NCI-H1417 treated with DMSO at 0.1 percent for 48 hours (cell line): ENCODE measurements around the gene SEPTIN5.
"Not testable (repeated sequence)": the region's sequence is repeated elsewhere in the genome, so short reads cannot be mapped to it uniquely, and the experiment has no call there.

Experiments used
- DNase-seq: peaks from one replicate; lab custom pipeline; 2025; lab: John Stamatoyannopoulos, UW

Gene SEPTIN5

DNA sequence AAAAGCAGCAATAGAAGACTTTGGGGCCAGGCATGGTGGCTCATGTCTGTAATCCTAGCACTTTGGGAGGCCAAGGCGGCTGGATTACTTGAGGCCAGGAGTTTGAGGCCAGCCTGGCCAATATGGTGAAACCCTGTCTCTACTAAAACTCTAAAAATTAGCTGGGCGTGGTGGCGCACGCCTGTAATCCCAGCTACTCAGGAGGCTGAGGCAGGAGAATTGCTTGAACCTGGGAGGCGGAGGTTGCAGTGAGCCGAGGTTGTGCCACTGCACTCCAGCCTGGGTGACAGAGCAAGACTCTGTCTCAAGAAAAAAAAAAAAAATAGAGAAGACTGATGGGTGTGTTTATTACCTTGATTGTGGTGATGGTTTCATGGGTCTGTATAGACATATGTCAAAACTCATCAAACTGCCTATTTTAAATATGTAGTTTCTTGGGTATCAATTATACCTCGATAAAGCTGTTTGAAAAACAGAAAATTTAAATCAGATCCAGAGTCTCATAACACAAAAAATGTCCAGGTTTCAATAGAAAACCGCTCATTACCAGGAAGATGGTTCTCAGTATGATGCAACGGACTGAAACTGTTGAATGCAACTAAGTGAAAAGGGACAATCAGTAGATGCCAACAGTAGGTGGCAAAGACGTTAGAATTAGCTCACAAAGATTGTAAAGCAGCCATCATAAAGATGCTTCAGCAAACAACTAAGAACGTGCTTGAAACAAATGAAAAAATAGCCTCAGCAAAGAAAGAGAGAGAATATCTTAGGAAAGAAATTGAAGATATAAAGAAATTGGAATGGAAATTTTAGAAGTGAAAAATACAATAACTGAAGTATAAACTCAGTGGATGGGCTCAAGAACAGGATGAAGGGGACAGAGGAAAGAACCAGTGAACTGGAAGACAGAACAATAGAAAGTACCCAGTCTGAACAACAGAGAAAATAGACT is 33.1 kb upstream of the SEPTIN5 start:
- no peak for DNase-seq

- no peak for DNase-seq
These were observed 32.4 kb upstream of the SEPTIN5 start for GRCh38 chr22:19681863-19682245.

GRCh38 chr22:19686946-19687345 is 27.4 kb upstream of the SEPTIN5 start:
- no peak for DNase-seq

- no peak for DNase-seq
These were observed 26.6 kb upstream of the SEPTIN5 start for GRCh38 chr22:19687561-19688300.

DNA sequence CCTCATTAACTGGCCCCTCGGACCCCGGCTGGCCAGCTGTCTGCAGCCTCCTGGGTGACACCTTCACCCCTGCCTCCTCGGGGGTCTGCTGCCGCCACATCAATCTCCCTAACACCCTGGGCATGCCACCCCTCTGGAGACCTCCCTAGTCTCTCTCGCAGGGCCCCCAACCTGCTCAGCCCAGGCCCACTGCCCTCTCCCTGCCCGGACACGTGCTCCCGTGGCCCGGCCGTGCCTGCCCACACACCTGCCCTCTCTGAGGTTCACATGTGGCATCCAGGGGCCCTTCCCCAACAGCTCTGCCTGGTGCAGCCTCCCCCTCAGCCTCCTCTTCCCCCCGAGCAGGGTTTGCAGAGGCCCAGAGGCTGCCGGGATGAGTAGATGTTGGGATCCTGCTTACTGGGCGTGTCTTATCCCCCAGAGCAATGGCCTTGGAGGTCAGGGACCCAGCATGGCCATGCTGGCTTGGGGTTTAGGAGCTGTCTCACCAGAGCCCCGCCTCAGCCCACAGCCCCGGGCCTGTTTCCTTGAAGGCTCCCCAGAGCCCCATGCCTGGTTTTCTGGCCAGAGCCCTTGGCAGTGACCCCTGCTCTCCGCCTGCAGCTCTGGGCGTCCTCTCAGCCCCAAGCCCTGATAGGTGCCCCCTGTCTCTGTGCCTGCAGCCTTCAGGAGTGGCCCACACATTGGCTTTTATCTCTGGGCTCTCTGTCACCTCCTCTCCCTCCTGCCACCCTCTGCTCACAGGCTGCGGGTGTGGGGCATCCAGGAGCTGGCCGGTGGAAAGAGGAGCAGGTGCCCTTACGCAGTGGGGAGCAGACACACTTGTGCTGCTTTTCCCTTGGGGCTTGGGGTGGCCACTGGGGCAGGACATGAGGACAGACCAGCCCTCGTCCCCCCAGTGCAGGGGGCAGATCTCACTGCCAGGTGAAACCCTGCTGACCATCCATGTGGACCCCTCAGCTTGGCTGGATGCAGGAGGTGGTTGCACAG is 25.7 kb upstream of the SEPTIN5 start:
- DNase-seq: no peak

GRCh38 chr22:19689408-19689807 is 24.9 kb upstream of the SEPTIN5 start:
- DNase-seq: no peak

- no peak for DNase-seq
These were observed 23.1 kb upstream of the SEPTIN5 start for GRCh38 chr22:19691007-19691720.

DNA sequence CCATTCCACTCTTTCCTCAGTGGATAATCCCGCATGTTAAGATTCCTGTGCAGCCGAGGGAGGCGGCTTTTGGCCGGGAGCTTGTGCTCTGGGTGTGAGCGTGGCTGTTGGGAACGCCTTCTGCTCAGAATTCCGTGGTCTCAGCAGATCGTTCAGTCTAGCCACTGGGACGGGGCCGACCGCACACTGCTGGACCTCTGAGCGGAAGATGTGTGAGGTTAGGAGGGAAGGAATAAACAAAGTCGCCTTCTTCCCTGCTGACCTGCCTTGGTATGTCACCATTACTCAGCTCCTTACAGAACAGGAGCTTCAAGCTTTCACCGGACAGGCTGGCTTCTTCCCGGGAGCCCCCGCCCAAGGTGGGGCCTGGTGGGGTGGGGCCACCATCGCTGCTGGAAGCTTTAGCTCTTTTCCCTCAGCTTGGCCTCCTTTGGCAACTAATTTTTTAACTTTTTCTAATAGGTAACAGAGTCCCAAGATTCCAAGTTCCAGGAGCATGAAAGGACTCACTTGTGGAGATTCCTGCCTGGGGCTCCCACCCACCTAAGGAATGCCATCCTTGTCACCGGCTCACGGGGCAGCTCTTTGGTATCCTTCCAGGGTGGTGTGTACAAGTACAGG is 22.5 kb upstream of the SEPTIN5 start:
- no peak for DNase-seq

DNA sequence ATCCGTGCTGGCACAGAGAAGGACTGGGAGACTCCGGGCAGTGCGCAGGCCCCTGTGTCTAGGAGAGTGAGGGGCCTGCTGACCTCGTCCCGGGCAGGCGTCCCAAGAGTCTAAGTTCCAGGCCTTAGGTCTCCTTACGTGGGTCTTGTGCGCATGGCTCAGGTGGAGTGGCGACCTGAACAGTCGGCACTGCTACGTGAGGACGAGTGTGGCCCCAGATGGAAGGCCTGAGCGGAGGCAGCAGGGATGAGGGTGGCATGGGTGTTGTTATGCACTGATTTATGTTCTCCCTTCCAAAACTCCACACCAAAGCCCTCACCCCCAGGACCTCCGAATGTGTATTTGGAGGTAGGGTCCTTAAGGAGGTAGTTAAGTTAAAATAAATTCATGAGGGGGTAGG is 20.7 kb upstream of the SEPTIN5 start:
- DNase-seq: no peak

DNA sequence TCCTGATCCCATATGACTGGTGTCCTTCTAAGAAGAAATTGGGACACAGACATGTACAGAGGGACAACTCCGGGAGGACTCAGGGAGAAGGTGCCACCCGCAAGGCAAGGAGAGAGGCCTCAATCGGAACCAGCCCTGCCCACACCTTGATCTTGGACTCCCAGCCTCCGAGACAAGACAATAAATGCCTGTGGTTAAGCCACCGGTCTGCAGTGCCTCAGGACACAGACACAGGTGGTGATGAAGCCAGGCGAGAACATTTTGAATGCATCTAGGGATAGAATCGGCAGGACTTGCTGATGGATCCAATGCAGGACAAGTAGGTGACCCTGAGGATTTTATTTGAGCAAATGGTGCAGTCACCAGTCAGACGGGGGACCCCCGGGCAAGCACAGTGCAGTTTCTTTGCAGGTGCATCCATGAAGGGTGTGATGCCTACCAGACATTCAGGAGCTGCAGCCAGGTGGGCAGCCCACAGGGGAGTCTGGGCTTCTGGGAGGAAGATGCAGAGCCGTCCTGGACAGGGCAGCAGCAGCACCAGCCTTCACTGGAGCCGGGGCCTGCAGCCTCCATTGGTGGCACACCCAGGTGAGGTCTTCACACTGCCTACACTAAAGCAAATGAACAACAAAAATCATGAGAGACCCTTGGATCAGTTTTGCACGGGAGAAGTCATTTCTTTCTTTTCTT is 20.2 kb upstream of the SEPTIN5 start:
- no peak for DNase-seq

DNA sequence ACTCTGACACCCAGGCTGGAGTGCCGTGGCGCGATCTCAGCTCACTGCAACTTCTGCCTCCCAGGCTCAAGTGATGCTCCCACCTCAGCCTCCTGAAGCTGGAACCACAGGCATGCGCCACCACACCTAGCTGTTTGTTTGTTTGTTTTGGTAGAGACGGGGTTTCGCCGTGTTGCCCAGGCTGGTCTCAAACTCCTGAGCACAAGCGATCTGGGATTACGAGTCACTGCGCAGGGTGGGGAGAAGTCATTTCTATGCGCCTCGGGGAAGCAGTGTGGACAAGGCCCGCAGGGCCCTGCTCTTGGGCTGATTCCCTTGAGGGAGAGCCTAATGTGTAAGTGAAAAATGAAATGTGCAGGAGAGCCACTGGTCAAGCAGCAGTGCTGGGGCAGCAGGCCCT is 19.6 kb upstream of the SEPTIN5 start:
- DNase-seq: no peak

DNA sequence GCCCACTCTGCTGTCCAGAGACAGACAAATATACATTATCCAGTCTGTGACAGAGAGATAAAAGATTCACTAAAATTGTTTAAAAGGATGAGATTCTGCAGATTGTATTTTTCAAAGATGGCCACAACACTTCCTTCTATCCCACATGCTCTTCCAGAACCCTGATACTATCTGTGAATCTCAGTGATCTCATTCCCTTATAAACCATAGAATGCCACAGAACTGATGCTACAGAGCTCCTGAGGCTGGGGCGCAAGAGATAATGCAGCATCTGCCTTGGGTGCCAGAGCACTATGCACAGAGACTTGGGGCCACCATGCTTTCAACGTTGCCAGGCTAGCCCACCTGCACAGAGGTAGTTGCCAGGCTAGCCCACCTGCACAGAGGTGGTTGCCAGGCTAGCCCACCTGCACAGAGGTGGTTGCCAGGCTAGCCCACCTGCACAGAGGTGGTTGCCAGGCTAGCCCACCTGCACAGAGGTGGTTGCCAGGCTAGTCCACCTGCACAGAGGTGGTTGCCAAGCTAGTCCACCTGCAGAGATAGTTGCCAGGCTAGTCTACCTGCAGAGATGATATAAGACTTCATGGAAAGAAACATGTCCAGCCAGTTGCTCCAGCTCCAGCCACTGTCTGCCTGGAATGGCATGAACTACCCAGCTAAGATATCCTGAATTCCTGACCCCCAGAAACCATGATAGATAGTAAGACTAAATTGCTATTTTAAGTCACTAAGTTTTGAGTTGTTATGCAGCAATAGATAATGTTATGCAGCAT is 17.6 kb upstream of the SEPTIN5 start:
- DNase-seq: no peak

GRCh38 chr22:19697871-19698270 is 16.4 kb upstream of the SEPTIN5 start:
- not testable (repeated sequence) for DNase-seq

GRCh38 chr22:19700790-19701419 is 13.4 kb upstream of the SEPTIN5 start:
- no peak for DNase-seq

GRCh38 chr22:19701420-19702145 is 12.7 kb upstream of the SEPTIN5 start:
- no peak for DNase-seq

- no peak for DNase-seq
These were observed 10.4 kb upstream of the SEPTIN5 start for GRCh38 chr22:19703869-19704268.

DNA sequence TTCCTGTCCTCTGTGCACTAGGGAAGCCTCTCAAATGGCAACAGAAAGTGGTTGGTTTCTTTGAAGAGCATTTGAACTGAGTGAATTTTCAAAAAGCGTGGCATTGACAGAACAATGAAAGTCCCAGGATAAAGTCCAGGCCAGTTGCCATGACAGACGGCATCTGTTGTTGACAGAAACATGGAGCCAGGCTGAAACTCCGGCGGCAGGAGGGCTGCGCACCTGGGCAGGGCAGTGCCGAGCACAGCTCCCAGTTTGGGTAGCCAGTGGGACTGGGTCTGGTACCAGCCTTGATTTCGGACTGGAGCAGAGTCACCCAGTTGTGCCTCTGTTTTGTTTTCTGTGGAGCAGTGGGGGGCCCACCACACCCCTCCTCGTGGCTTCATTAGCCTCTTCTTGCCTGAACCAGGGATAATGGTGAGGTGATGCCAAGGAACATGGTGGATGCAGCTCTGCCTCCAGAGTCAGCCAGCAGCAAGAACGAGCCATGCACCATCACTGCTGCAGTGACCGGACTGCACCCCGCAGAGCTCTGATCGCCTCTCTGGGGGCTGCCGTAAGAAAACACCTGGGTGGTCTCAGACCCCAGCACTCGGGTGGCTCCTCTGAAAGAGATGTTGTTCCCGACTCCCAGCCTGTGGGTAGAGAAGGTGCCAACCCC is 9.8 kb upstream of the SEPTIN5 start:
- DNase-seq: no peak
